Stimulated activated CD4-positive, alpha-beta T cell treated with anti-CD3 and anti-CD28 coated beads, Interleukin-12 subunit alpha, Interleukin-12 subunit beta, amount 100 ng/mL, for 24 hours (primary cell): ENCODE data around the gene RFX6.
"Not testable (repeated sequence)": the region's sequence is repeated elsewhere in the genome, so short reads cannot be mapped to it uniquely, and the experiment has no call there.

ENCODE experiments used
- DNase-seq, 2 experiments: peaks; one replicate each; pipeline ENCODE4 v3.0.0-alpha.2; 2020; ENCODE audit warnings: low read depth in 2 of 2

Gene RFX6, protein sequence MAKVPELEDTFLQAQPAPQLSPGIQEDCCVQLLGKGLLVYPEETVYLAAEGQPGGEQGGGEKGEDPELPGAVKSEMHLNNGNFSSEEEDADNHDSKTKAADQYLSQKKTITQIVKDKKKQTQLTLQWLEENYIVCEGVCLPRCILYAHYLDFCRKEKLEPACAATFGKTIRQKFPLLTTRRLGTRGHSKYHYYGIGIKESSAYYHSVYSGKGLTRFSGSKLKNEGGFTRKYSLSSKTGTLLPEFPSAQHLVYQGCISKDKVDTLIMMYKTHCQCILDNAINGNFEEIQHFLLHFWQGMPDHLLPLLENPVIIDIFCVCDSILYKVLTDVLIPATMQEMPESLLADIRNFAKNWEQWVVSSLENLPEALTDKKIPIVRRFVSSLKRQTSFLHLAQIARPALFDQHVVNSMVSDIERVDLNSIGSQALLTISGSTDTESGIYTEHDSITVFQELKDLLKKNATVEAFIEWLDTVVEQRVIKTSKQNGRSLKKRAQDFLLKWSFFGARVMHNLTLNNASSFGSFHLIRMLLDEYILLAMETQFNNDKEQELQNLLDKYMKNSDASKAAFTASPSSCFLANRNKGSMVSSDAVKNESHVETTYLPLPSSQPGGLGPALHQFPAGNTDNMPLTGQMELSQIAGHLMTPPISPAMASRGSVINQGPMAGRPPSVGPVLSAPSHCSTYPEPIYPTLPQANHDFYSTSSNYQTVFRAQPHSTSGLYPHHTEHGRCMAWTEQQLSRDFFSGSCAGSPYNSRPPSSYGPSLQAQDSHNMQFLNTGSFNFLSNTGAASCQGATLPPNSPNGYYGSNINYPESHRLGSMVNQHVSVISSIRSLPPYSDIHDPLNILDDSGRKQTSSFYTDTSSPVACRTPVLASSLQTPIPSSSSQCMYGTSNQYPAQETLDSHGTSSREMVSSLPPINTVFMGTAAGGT

DNA sequence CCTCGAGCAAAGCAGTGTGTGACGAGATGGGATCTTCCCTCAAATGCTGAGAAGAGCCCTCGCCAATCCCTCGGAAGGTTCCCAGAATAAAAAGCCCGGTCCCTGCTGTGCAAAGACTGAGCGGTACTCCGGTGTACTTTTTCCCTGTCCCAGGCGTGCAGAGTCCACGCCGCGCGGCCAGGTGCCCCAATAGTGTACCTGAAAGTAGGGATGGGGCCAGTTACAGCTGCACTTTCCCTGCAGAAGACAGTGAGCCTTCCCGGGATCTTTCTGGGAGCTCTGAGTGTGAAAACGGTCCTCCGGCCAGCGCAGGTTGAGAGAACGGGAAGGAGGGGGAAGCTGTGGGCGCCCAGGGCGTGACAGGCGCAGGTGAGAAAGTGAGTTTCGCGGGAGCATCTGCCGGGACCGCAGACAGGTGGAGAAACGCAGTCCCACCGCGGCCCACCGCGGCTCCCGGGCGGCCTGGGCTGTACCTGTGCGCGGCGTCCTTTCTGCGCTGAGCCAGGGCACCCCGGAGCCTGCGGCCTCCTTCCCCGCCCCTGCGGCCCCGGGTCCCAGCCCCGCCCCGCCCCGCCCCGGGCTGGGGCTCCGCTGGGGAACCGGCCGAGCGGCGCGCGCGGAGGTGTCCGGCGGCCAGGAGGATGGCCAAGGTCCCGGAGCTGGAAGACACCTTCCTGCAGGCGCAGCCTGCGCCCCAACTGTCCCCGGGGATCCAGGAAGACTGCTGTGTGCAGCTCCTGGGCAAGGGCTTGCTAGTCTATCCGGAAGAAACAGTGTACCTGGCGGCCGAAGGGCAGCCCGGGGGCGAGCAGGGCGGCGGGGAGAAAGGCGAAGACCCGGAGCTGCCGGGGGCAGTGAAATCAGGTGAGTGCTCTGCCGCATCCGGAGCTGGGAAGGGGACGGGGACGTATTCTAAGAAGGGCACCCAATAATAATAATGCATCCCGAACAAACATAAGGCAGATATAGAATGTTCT, at the start of gene RFX6:
TSS of gene RFX6 (plus strand) at position 608 of the 977 bp plus-strand sequence. CDS start at position 642, 34 bp downstream.
- no peak for DNase-seq

DNA sequence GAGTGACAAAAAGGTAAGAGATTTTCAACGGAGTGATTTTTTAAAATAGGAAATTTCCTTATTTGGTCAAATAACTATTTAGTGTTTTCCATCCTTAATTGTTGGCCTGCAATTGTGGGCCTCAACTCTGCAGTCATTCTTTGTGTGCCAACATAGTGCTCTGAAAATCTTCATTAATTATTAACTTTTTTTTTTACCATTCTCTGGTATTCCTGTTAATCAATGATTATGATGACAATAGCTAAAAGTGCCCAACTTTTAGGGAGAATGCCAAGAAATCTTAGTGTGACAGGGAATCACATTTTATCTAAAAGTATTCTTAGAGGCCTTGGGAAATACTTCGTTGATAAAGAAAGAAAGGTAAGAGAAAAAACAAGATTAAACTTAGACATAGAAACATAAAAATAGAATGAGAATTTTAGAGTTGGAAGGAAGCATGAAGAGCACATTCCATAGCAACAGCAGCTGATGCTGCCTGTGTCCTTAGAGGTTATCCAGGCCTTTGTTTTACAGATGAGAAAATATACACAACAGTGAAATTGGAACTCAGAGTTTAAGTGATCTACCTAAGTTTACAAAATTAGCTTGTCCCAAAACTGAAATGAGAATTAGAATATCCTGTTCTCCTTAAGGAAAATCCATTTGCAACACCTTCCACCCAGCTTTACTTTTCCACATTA, 49.3 kb upstream of the RFX6 start:
- no peak for DNase-seq

DNA sequence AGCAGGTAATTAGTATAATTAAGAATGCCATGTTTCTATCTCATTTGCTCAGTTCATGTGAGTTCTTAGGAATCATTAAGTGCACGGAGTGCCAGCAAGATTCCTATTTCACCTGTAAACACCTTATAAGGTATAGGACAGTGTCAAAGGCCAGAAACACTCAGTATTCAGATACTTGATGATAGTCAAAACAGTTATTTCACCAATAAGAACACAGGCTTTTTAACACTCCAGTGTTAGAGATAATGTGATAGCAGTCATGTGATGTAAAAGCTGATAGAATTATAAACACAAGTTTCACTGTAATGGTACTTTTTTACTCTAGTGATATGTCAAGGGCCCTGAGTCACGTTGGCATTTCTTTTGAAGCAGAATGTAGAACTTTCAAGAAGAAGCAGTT, 48.1 kb upstream of the RFX6 start, which contains the start of gene GPRC6A:
TSS of gene GPRC6A (minus strand) at position 101 of the 400 bp plus-strand sequence. CDS start at position 31, 70 bp downstream.
- DNase-seq, result no peak

DNA sequence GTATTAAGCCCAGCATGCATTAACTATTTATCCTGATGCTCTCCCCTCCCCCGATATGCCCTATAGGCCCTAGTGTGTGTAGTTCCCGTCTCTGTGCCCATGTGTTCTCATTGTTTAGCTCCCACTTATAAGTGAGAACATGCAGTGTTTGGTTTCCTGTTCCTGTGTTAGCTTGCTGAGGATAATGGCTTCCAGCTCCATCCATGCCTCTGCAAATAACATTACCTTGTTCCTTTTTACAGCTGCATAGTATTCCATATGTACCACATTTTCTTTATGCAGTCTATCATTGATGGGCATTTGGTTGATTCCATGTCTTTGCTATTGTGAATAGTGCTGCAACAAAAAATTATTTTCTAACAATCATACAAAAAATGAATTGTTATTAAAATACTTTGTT, 42.5 kb upstream of the RFX6 start:
- DNase-seq, result not testable (repeated sequence)

DNA sequence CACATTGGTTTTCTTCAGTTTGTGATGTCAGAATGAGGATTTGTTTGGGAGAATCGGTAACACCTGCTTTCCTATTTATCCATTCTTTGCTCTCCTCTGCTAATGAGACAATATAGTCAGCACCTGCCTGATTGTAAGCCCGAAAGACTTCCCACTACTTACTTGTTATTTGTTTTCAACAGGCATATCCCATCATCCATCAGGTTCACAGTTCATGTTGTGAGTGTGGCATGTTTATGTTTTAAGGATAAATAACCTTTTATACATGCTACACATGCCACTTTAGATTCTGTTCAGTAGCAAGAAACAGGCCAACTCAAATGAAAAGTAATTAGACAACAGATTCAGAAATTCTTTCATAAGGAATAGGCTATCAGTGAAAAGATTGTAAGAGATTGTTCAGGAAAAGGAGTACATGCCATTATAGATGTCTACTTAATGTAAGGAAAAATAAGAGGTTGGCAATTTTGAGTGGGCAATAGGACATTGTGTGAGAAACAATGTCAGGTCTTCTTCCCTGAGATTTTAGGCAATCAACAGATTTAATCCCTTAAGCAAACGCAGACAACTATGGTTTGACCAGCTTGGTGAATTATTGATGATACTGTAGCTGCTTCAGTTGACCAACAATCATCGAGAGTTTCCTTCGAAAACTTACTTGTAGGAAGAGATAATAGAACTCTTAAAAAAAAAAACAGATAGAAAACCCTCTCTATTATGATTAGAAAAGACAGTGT, 40.3 kb upstream of the RFX6 start:
- no peak for DNase-seq

DNA sequence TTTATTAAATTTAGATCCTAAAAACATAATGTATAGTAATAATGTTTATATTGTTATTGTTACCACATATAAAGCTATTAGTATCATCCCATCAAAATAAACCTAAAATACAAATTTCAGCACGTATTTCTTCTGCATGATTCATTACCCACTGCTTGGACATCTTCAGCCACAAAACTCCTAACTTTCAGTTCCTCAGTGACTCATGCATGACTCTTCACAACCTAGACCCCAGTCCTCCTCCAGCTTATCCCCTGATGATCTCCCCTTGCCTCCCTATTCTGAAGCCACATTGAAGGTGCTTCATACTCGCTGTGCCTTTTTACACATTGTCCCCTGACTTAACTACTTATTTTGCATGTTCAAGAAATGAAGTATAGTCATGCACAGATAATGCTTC, 37.0 kb upstream of the RFX6 start:
- no peak for DNase-seq

DNA sequence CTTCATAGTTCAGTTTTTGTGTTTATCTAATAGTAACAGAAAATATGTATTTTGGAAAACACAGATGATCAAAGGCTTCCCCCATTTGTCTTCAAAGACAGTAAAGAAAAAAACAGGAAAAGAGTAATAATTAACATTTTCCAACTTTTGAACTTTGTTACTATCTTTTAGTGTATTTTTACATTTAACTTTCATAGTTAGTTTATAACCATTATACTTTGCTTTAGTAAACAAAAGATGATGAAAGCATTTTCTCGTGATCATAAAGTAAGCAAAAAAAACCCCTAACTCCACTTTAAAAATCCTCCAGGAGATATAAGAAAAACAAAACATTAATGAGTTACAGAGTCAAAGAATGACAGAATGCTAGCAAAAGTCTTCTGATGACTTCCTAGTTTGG, 34.6 kb upstream of the RFX6 start:
- DNase-seq, result no peak

DNA sequence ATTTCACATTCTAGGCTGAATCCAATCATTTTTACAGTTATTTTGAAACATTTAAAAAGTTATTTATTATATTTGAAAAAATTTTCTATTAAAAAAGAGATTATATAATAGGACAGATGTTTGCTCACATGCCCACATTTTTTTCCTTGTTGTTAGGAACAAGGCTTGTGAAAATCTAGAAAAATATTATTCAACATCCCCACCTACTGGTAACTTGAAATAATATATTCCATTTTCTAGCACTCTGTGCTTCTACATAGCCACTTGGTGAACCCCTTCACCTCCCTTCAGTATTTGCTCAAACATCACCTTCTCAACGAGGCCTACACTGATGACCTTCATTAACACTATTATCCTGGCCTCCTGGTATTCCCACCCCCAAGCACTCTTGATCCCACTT, 29.8 kb upstream of the RFX6 start:
- no peak for DNase-seq

DNA sequence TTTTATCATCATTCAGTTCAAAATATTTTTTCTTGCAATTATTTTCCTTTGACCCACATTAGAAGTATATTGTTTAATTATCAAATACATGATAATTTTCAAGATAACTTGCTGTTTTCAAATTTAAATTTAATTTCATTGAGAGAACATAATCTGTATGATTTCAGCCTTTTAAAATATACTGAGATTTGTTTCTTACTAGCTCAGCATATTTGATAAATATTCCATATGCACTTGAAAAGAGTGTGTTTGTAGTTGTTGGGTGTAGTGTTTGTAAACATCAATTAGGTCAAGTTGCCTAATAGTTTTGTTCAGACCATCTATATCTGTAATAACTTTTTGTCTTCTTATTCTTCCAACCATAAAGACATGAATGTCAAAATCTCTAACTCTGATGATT, 19.0 kb upstream of the RFX6 start:
- DNase-seq, result no peak

DNA sequence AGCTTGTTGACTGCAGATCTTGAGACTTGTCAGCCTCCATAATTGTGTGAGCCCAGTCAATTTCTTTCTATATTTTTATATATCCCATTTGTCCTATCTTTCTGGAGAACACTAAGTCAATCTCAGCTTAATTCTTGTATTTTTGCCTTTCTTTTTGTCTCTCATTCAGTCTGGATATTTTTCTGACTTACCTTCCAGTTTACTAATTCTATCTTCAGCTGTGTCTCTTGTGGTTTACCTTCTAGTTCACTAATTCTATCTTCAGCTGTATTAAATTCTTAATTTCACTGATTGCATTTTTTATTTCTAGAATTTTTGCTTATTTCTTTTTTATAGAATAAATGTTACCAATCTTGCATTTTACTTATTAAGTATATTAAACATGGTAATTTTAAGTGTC, 17.8 kb upstream of the RFX6 start:
- DNase-seq, result no peak

DNA sequence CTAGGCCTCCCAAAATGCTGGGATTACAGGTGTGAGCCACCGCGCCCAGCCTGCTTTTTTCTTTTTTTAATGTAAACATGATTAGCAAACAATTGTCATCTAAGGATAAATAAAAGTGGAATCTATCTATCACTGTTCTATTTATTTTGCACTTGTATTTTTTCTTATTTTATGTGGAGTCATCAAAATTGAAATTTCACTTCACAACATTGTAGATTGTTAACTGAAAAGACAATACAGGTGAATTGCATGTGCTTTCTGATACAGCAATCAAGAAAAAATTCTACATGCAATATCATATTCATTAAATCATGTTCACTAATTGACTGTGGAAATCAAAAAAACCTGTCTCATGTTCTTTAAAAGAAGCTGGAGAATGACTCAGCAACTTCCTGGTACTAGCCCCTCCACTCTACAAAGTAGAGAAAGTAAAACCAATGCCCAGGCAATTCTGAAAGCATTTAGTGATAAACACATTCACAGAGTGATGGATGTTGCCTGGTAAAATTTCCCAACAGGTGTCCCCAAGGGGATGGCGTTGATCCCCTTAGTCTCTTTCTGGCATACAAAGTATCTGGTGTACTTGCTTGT, 10.7 kb upstream of the RFX6 start:
- no peak for DNase-seq

DNA sequence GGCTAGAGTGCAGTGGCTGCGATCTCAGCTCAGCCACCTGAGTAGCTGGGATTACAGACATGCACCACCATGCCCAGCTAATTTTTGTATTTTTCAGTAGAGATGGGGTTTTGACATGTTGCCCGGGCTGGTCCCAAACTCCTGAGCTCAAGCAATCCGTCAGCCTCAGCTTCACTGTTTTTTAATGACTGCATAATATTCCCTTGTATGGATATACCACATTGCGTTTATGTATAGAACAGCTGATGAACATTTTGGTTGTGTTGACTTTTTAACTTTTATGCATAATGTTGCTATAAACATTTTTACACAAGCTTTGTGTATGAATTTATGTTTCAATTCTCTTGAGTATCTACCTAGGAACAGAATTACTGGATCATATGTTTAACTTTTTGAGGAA, 4.3 kb upstream of the RFX6 start:
- DNase-seq, result no peak

DNA sequence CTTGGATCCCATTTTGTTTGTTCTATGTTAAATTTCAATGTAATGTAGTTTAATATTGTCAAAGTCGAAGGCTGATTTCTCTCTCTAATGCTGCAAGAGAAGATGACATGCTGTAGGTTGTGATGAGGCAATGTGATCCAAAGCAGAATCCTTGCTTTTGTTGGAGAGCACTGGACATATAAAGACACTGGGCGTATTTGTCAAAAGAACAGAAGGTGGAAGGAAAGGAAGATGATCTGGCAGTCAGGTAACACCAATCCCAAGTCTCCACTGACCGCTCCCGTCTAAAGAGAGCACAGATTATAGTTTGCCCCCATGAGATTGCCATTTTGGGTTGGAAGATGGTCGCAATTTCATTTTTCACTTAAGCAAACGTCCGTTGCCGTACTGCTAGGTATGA, 935 bp upstream of the RFX6 start:
- no peak for DNase-seq

DNA sequence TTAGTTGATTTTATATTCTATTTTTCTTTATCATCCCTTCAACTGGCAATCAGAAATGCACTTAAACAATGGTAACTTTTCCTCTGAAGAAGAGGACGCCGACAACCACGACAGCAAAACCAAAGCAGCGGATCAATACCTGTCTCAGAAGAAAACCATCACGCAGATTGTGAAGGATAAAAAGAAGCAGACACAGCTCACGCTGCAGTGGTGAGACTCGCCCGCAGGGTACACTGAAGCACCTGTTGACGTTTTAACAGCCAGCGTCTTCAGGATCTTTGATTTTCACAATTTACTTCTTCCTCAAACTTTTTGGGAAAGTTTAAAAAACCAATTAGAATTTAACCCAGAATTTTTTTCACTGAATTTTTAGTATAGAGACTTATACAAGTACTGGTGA, 701 bp downstream of the RFX6 start:
- no peak for DNase-seq

DNA sequence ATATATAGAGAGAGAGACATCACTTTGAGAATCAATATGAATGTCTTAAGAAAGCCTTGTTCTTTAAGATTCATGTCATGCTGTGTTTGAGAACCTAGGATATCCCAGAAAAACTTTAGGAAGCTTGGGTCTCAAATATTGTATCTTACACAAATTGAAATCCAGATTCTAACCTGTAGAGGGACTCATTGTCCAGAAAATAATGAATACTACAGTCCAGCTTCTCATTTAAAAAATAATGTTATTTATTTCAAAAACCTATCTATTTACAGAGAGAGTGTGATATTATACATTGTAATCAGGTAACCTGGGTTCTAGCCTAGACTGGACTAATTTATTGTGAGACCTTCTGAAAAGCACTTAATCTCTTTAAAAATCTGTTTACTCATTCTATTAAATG, 4.2 kb downstream of the RFX6 start:
- no peak for DNase-seq

DNA sequence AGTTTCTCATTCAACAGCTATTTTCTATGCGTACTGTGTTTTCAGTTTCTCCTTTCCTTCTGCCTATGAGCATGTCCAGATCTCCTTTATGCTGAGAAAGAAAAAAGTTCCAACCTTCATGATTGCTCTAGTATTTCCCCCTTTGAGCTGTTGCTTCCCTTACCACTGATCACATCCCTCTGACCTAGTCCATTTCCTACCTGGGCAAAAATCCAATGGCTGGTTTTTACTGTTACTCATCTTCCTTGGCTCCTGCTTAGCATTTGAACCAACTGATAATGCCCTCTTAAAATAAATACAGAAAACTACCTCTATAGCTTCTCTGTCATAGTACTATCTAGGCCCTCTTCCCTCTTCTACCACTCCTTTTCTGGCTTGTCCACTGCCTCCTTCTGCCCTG, 6.0 kb downstream of the RFX6 start:
- DNase-seq, result no peak

DNA sequence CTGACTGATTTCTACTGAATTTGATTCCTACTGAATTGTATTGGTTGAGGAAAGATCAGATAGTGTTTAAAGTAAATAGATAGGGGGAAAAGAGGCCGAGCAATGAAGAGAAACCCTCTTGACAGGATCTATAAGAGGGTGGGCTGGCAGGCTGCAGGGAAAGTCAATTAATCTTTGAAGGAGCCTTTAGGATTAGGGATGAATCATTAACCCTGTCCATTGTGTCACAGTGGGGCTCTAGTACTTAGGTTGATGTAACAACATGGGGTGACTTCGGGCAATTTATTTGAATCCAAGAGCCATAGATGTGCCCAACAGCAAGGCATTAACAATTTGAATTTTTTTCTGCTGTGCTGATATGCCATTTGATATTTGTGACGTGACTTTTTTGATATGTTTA, 7.5 kb downstream of the RFX6 start:
- DNase-seq, result no peak

DNA sequence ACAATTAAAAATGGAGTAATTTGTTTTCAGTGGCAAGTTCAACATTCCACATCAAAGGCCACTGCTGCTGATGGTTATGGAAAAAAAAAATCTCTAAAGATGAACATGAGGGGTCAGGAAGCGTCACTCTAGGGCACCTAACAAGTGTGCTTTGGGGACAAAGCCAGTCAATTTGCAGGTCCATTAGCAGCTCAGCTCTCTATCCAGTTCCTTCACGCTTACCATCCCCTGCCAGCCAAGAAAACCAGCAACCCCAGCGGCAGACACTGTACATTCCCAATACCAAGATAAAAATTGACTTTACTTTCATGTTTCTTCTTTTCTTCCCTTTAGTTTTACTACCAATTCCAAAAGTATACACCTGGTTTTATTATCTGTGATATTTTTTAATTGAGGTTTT, 10.1 kb downstream of the RFX6 start:
- DNase-seq, result no peak

DNA sequence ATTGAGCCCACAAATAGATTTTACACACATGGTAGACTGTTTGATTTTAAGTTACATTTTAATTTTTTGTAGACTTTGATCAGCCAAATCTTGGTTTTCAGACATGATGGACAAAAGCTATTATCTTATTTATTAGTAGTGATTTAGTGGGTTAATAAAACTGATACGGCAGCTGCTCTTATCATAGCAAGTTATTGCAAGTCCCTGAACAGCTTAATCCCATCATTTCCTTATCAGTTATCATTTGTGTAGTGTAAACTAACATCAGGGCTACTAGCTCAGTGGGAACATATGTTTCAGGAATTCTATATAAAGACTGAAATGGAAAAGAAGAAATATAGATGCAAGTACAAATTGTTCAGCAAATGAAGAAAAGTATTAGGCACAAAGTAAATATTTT, 10.9 kb downstream of the RFX6 start:
- DNase-seq, result no peak
